A673 (cell line): Measurements from ENCODE around the gene SPAG16. TPM values are rescaled to one million over a fixed set of nuclear protein-coding genes. Genes with fewer than 3 reads are reported as not detected.

ENCODE experiments used
- BruUV-seq: library from RNA; stranded (reverse); fragments of 400-500 nt; replicated peaks from 2 replicates; lab custom pipeline; 2021; lab: Mats Ljungman, UMichigan
- CTCF ChIA-PET: fragments of 300-600 bp; sonication (Branson Sonifier 250); formaldehyde crosslinking; loops from one replicate; lab custom pipeline; 2022; ENCODE audit warnings: antibody characterized with exemption; lab: Charles Lee
- POLR2A ChIA-PET: fragments of 300-600 bp; sonication (Branson Sonifier 250); formaldehyde crosslinking; loops from one replicate; lab custom pipeline; 2022; ENCODE audit warnings: antibody characterized with exemption; ENCODE audit not compliant: low non-redundant PET; lab: Charles Lee
- DNase-seq: peaks from one replicate; pipeline ENCODE4 v3.0.0-alpha.2; 2015; ENCODE audit warnings: low spot score
- H3K27ac ChIP-seq: fragments of 200-600 bp; sonication (generic); 2 replicates; pipeline ENCODE4 v1.5.1; 2016; ENCODE audit warnings: mixed run types, low read depth, mild to moderate bottlenecking, mixed read lengths, antibody characterized with exemption, low read length; ENCODE audit not compliant: poor library complexity, severe bottlenecking
- H3K27me3 ChIP-seq: fragments of 200-600 bp; sonication (generic); replicated peaks from 2 replicates; pipeline ENCODE4 v1.6.1; 2017; ENCODE audit warnings: mixed run types, low read depth, mild to moderate bottlenecking, mixed read lengths, antibody characterized with exemption, low read length; ENCODE audit not compliant: insufficient read depth, poor library complexity
- H3K36me3 ChIP-seq: fragments of 200-600 bp; sonication (generic); 2 replicates; pipeline ENCODE4 v1.6.1; 2016; ENCODE audit warnings: mixed run types, mild to moderate bottlenecking, mixed read lengths, antibody characterized with exemption, low read length; ENCODE audit not compliant: insufficient read depth, poor library complexity, severe bottlenecking
- H3K4me1 ChIP-seq: fragments of 200-600 bp; sonication (generic); 2 replicates; pipeline ENCODE4 v1.6.1; 2017; ENCODE audit warnings: mixed run types, mild to moderate bottlenecking, mixed read lengths, antibody characterized with exemption, low read length; ENCODE audit not compliant: insufficient read depth, poor library complexity, severe bottlenecking
- H3K4me3 ChIP-seq: fragments of 200-600 bp; sonication (generic); 2 replicates; pipeline ENCODE4 v1.5.1; 2016; ENCODE audit warnings: low read depth, mixed run types, mild to moderate bottlenecking, mixed read lengths, low read length; ENCODE audit not compliant: poor library complexity, severe bottlenecking
- H3K9me3 ChIP-seq: fragments of 200-600 bp; sonication (generic); 2 replicates; pipeline ENCODE4 v1.6.1; 2016; ENCODE audit warnings: mixed run types, low read depth, mild to moderate bottlenecking, mixed read lengths, antibody characterized with exemption, low read length; ENCODE audit not compliant: poor library complexity, severe bottlenecking
- EZH2 ChIP-seq: fragments of 200-600 bp; sonication (generic); IDR thresholded peaks from 2 replicates; pipeline ENCODE4 v1.6.1; 2017; ENCODE audit warnings: borderline replicate concordance, low read depth, mild to moderate bottlenecking, mixed read lengths, antibody characterized with exemption, low read length; ENCODE audit not compliant: poor library complexity, severe bottlenecking
- intact Hi-C: fragments of 100-400 bp; cut with micrococcal nuclease; formaldehyde crosslinking; loops from one replicate; pipeline ENCODE4 v1.10.0; 2022; ENCODE audit not compliant: unreplicated experiment
- total RNA-seq: library from RNA; stranded (reverse); gene quantifications from 2 replicates; pipeline ENCODE4 v1.2.3, GENCODE V29; 2021
- TF ChIP-seq, protein P1 (sequence below): fragments of 300-800, 200-600 bp; sonication (generic); conservative IDR thresholded peaks from 2 replicates; pipeline ENCODE4 v1.5.1; 2017; ENCODE audit warnings: low read depth, mild to moderate bottlenecking, antibody characterized with exemption, low read length, moderate library complexity, mixed read lengths

The SPAG16 gene
- total RNA-seq, 1 experiment from 2014 or later = 13.1 TPM

DNA sequence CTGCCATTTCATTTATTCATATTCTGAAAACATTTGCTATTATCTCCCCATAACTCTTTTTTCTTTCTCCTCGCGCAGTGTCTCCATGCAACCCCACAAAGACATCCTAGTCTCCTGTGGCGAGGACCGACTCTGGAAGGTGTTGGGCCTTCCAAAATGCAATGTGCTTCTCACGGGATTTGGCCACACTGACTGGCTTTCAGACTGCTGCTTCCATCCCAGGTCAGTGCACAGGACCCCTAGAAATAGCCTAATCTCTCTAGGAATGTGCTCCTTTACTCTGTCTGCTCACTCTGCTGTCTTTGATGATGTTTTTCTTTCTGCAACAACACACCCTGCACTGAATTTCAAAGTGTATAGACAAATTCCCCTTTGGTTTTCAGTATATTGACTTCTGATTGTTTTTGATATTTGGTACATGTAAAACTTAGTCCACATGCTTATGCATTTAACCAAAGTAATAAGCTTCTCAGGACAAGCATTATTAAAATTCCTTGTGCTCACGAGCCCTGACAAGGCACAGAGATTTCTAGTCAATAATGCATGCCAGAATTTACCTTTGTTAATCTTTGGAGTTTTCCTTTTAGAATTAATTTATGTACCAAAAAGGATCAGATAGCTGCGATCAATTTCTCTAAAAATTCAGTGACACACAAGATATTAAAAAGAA, 578.3 kb downstream of the SPAG16 start:
- no peak for TF ChIP-seq EZH2
- TF ChIP-seq, protein P1, sequence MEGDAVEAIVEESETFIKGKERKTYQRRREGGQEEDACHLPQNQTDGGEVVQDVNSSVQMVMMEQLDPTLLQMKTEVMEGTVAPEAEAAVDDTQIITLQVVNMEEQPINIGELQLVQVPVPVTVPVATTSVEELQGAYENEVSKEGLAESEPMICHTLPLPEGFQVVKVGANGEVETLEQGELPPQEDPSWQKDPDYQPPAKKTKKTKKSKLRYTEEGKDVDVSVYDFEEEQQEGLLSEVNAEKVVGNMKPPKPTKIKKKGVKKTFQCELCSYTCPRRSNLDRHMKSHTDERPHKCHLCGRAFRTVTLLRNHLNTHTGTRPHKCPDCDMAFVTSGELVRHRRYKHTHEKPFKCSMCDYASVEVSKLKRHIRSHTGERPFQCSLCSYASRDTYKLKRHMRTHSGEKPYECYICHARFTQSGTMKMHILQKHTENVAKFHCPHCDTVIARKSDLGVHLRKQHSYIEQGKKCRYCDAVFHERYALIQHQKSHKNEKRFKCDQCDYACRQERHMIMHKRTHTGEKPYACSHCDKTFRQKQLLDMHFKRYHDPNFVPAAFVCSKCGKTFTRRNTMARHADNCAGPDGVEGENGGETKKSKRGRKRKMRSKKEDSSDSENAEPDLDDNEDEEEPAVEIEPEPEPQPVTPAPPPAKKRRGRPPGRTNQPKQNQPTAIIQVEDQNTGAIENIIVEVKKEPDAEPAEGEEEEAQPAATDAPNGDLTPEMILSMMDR = no peak
- H3K4me1 ChIP-seq = no peaks in the 10 kb centered on the region
- POLR2A ChIA-PET = interaction anchor here (0.6 kb wide), 1 partner anchor 12 kb away, joined by 3 read pairs; no protein-coding TSS in a partner anchor
- CTCF ChIA-PET = no interaction called here
- H3K36me3 ChIP-seq = no peaks in the 10 kb centered on the region
- no peaks in the 10 kb centered on the region for H3K9me3 ChIP-seq
- intact Hi-C loops = no loop called here
- BruUV-seq = no TSS peak
- H3K27ac ChIP-seq = no peak overlapping the region
- no peak for DNase-seq
- H3K4me3 ChIP-seq = no peak overlapping the region
- no peaks in the 10 kb centered on the region for H3K27me3 ChIP-seq

DNA sequence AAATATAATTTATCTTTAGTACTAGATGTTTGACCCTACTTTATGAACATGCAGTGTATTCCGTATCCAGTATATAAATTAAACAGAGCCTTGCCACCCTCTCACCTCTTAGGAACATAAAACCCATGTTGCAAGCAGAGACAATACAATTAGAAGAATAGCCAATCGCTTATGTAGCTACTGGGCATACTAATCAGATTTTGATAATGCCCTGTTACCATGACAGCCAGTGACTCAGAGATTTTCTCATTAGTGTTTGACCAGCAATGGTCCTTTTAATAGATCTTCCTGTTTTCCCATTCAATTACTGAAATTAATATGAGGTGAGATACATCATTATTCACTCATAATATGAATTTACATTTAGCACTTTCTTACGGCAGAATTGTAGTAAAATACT, 579.3 kb downstream of the SPAG16 start:
- no peak for TF ChIP-seq EZH2
- TF ChIP-seq, protein P1 = no peak
- no TSS peak for BruUV-seq
- CTCF ChIA-PET = no interaction called here
- H3K27me3 ChIP-seq = no peaks in the 10 kb centered on the region
- H3K36me3 ChIP-seq = no peaks in the 10 kb centered on the region
- H3K27ac ChIP-seq = no peak overlapping the region
- H3K9me3 ChIP-seq = no peaks in the 10 kb centered on the region
- H3K4me1 ChIP-seq = no peaks in the 10 kb centered on the region
- intact Hi-C loops = no loop called here
- POLR2A ChIA-PET = no interaction called here
- H3K4me3 ChIP-seq = no peak overlapping the region
- DNase-seq = no peak

DNA sequence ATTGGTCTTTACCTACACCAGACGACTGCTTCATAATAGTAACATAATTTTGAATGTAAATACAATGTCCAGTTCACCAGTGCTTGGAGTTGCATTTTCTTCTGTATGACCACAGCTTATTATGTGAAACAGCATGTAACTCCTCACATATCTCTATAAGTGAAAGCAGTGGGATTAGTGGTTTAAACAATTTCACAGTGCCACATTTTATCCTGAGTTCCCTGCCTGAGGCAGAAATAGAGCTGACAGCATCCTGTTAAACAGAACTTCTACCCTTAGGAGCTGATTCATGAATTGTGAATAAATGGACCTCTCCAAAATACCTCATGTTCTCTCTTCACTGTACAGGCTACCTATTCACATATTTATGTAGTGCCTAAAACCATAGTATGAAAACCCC, 584.3 kb downstream of the SPAG16 start:
- Histone ChIP-seq H3K9me3 (no peaks in the 10 kb centered on the region), H3K4me3 (no peak overlapping the region), H3K36me3 (no peaks in the 10 kb centered on the region), H3K27me3 (no peaks in the 10 kb centered on the region), H3K27ac (no peak overlapping the region), H3K4me1 (no peaks in the 10 kb centered on the region)
- TF ChIP-seq, protein P1 = no peak
- no peak for TF ChIP-seq EZH2
- no peak for DNase-seq
- intact Hi-C loops = no loop called here
- ChIA-PET POLR2A (no interaction called here), CTCF (no interaction called here)
- no TSS peak for BruUV-seq
